ENCODE results near the gene DUSP11.
"Not testable (repeated sequence)": the region's sequence is repeated elsewhere in the genome, so short reads cannot be mapped to it uniquely, and the experiment has no call there.

DUSP11 gene

DNA sequence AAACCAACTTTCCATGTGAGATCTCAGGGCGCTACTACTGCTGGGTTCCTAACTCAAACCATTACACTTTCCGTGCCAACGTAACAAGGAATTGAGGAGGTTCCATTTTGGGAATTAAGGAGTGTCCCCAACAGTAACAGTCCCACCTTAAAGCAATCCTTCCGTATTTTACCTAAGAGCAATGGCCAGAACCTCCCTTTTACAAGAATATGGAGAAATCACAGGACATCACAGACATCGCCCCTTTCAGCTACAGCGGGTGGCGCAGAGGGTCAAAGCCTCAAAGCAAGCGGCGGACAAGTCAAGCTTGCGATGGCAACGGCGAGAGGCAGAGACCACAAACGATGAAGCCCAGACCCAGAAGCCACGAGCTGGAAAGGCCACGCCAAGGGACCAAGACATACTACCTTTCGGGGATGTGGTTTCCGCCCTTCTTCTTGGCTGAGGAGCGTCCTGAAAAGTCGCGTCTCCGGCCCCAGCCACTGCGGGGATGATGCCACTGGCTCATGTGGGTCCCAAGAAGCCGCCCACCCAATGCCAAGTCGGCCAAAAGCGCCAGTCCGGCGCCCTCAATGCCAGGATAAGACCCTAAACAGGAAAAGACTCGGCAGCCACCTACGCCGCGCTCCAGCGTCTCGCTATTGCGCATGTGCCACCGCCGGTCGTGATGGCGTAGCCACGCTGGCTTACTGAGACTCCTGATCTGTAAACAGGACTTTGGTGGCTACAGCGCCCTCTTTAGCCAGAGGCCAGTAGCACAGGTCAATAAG lies at the start of gene DUSP11:
TSS of gene DUSP11 (minus strand) at position 637 of the 770 bp plus-strand sequence. CDS start at position 508, 129 bp downstream.
- DNase-seq = peak; percentile 52 to 98 (median 89)

DNA sequence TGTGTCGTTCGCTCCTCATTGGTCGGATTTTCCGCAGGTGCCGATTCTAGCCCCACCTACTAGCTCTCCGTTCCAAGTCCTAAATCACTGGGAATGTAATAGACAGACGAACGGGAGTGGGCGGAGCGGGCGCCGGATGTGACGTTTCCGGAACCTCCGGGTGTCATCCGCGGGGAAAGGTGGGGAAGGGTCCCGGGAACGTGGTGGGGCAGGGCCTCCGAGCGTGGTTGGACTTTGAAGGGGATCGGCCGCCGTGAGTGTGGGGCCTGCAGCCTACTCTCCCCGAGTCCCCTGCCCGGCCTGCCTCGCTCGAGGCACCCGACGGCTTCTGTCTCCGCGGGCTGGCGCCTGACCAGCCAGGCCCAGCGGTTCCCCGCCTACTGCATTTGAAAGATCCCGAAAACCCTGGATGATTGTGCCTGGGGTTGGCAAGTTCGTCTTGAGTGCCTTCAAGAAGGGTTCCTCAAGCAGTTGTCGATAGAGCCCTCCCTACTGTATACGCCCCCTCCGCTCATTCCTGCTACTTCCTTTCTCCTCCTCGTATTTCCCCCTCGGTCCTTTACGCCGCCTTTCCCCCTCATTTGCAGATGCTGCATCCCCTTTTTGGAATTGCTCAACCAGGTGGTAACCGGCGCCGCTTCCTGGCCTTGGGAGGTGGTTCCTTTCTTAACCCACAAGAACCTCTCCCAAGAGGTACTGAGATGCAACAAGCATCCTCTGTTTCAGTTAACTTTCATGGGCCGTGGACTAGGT lies 49.1 kb upstream of the DUSP11 start, which contains the start of gene STAMBP:
TSS of gene STAMBP (plus strand) at position 144 of the 753 bp plus-strand sequence. CDS start 1,896 bp downstream, outside the sequence.
- peak; percentile 52 to 98 (median 91) for DNase-seq

DNA sequence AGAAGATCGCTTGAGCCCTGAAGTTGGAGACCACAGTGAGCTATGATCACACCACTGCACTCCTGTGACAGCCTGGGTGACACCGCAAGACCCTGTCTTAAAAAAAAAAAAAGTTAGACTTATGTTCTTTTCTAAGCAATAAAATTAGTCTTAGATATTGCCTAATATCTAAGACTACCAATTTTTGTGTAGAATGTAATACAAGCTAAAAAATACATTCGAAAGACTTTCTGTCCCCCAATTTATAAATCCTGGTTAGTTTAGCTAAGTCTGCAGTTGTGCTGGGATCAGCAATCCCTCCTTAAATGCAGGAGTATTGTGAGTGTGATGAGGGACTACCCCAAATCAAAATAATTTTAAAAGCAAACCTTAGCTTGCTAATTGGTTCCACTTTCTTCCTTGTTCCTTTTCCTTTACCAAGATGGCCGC lies 48.5 kb upstream of the DUSP11 start:
- no peak for DNase-seq

DNA sequence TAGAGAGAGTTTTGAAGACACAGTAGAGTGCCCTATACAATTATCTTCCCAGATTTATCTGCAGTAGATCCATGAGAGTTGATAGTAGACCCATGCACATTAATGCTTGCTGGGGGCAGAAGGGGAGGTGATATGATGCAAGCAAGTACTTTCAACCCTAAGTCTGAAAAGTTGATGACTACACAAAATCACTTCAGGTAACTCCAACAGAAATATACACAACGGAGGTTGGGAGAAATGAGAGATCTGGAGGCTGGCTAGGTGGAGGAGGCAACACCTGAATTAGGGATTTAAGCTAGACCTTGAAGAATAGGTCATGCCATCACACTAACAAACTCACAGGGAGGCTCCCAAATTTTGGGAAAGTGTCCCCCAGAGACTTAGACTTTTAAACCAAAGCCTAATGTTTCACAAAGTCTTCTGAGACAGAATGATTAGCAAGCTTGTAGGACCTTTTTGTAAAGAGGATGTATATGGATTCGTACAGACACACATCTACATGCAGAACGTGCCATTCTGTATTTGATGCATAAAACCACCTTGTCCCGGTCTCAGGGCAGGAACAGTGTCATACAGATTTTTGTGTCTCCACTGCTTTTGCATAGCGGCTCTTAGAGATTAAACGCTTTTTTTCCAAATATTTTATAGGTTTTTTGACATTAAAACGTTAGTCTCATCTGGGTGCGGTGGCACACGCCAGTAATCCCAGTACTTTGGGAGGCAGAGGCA lies 47.9 kb upstream of the DUSP11 start:
- DNase-seq = no peak

DNA sequence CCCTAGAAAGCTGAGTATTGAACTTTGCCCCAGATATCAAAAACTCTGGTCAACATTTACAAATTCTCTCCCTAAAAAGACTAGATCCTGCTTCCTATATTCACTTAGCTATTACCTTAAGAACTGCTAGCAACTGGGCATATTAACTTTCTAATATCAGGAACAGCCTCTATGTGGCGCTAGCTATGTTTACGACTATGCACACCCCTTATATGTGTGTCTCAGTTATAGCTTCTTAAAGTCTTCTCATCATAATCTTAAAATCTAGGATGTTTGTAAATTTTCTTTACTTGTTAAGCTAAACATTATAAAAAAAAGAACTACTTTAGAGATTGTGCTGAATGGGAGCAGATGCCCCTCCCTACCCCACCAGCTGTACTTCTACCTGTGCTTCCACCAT lies 47.1 kb upstream of the DUSP11 start:
- DNase-seq = no peak

DNA sequence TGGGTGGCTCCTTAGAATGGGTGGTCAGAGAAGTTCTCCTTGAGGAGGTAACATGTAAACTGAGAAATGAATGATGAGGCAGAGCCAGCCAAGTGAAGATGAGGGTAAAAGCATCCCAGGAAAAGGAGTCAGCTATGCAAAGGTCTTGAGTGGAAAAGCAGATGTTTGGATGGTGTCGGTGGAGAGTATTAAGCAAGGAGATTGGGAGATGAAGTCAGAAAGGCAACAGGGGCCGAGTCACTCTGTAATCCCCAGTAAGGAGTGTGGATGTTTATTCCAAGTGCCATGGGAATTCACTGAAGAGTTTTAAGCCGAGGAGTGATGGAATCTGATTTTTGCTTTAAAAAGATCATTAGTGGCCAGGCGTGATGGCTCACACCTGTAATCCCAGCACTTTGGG lies 45.5 kb upstream of the DUSP11 start:
- no peak for DNase-seq

DNA sequence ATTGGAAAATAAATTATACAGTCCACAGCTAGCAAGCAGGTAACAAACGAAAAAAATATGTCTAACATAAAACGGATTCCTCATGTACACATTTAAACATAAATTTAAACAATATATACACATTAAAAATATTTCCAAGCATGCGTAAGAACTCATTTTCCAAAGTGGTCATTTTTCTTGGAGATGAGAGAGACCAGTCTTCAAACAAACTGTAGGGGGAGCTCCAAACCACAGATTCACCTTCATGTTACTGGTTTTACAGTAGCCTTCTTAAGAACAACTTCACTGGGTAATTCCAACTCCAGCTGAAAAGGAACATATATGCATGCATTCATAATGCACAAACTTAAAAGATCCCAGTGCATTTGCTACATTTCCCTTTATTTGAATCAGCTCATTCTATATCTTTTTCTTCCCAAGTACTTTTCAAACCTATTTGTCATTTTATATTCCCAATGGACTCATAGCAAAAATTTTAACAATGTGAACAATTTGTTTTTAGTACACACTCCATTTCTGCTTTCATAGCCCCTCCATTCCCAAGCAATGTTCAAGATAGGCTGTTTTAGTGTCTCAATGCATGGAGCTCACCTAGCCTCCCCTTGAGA lies 44.1 kb upstream of the DUSP11 start:
- DNase-seq = peak in 10 of 51 donors; percentile 4 to 63 (median 15)

DNA sequence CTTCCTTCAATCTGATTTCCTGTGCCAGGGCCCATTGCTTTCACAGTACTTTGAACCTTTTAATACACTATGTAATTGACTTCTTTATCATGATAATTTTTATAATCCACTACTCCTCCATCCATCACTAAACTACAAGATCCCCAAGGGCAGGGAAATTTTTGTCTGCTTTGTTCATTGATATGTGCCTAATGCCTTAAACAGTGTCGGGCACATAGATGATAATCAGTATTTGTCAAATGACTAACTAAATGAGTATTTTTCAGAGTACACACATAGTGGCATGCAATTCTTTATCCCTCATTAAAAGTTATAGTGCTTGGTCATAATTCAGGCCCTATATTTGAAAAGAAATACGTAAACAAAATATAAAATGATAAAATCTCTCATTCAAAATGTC lies 43.5 kb upstream of the DUSP11 start:
- DNase-seq = no peak

DNA sequence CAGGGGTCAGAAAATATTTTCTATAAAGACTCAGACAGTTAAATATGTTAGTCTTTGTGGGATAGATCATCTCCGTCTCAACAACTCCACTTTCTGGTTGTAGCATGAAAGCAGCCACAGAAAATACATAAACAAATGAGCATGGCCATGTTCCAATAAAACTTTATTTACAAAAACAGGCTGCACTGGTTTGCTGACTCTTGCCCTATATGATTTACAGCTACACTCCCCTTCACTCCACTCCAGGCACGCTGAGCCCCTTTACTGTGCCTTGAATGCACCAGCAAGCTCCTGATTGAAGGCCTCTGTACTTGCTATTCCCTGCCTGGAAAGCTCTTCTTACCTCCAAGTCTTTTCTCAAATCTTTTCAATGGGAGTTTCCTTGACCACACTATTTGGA lies 43.1 kb upstream of the DUSP11 start:
- no peak for DNase-seq

DNA sequence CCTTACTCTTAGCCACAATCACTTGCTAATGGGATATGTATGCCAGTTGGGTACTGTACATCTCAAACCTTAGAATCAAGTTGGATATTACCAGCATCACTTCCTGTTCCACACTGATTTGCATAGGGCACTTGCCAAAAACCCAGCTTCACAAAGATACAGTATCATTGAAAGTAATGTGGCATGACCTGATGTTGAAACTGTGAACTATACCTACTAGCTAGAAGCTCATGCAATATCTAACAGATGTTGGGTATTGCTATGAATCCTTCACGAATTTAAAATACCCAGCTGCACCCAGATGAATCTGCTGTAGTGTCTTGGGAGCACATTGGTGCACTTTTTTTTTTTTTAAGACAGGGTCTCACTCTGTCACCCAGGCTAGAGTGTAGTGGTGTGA lies 42.4 kb upstream of the DUSP11 start:
- DNase-seq = no peak

DNA sequence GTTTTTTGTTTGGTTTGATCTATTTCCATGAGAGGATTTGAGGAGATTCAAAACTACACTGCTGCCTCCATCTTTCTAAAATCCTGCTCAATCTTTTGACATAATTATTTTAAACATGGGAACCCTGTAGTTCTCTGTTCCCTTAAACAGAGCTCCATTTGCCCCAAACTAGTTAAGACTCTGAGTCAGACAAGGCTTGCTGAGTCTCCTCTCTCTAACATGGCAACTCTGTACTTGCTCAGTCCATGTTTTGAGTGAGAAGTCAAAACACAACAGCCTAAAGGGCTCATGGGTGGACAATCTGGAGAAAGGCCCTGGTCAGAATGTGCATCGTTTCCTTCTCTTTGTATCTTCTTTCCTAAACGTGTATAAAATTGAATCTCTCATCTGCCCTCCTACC lies 41.8 kb upstream of the DUSP11 start:
- DNase-seq = no peak

DNA sequence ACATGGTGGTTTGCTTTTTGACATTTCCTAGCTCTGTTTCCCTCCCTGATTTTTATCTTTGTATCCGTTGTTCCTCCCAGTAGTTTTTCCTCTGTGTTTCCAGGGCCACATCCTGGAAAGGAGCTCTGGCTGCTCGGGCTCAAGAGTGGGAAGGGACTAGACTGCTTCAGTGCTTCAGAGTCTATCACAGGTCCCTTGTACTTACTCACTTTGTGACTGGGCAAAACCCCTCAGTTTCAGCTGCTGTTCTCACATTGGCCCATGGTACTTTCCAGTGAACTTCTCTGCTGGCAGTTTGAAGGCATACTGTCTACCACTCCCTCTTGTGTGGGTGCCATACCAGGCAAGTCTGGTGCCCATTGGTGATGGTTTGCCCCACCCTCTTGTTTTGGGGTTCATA lies 41.3 kb upstream of the DUSP11 start:
- DNase-seq = no peak

DNA sequence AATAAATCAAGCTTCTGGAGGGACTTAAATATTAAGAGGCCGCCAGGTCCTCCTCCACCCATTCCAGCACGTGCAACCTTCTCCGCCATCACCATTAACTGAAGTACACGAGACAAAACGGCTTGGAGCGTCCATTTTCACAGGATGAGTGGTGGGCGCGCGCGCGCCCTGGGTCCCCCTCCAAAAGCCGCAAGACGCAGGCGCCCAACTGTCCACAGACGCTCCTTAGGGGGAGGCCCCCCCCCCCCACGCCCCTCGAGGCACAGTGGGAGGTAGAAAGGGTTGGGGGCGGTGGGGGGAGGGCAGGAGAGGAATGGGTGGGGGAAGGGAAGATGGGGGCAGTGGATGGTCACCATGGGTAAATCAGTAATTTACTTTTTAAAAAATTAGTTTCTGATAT lies 38.4 kb upstream of the DUSP11 start:
- no peak for DNase-seq

DNA sequence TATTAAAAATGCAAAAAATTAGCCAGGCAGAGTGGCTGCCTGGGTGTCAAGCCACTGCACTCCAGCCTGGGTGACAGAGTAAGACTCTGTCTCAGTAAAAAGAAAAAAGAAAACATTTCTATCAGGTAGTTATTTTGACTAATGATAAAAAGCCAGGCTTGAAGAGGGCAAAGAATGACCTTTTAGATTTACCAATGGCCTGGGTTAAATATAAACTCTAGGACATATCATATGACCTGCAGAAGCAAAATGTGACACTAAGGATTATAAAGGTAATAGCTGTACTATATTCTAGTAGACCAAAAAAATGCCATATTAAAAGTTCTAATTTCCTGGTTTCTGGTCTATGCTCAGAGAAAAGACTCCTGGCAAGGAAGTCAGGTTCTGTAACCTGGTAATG lies 32.7 kb upstream of the DUSP11 start:
- no peak for DNase-seq

DNA sequence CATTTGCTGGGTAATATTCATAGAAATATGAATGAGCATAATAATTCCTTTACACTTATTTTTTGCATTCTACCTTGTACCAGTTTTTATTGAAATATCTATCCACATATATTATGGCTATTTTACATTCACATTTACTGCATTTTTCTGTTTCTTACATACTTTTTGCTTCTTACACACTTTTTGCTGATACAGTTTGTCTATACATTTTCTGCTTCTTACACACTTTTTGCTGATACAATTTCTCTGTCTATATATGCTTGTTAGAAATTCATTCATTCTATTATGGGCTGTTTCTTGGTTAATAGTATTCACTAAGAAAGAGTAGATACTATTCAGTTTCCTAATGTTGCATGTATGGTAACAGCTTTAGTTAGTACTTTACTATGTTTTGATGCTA lies 32.0 kb upstream of the DUSP11 start:
- DNase-seq = no peak

DNA sequence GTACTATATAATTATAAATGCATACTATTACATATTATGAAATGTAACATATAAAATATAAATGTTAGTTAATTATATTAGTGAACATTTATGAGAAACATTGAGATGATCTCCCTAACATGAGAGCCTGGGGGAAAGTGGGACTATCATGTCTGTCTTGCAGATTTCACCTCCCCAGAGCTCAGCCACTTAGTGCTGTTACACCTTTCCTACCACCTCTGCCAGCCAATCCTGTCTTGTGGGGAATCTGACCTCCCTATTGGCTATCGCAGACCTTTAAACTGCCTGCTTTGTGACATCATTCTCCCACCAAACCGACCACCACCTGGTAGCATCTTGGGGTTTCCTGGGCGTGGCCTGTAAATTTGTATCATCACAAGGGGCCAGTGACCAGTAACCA lies 4.0 kb upstream of the DUSP11 start, which contains the start of gene C2orf78:
TSS of gene C2orf78 (plus strand) at position 301 of the 400 bp plus-strand sequence. CDS start 127 bp downstream, outside the sequence.
- not testable (repeated sequence) for DNase-seq

DNA sequence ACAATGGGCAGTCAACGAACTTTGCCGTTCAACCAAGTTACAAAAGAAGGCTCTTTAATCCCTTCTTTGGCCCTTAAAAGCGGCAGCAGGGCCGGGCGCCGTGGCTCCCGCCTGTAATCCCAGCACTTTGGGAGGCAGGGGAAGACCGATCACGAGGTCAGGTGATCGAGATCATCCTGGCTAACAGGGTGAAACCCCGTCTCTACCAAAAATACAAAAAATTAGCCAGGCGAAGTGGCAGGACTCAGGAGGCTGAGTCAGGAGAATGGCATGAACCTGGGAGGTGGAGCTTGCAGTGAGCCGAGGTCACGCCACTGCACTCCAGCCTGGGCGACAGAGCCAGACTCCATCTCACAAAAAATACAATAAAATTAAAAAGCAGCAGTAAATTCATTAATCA lies 3.5 kb upstream of the DUSP11 start:
- not testable (repeated sequence) for DNase-seq

DNA sequence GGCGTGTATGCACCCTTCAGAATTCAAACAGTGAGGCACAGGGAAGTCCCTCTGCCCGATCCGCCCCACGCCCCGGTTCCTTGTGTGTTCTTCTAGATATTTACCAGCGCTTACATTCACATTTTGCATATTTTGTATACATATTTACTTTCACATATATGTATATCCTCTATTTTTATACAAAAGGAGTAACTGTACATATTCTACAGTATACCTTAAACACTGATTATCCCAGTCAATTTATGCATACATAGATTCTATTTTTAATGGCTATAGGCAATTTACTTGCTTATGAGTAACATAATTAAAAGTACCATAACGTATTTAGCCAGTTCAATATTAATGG lies 307 bp upstream of the DUSP11 start:
- DNase-seq = no peak

DNA sequence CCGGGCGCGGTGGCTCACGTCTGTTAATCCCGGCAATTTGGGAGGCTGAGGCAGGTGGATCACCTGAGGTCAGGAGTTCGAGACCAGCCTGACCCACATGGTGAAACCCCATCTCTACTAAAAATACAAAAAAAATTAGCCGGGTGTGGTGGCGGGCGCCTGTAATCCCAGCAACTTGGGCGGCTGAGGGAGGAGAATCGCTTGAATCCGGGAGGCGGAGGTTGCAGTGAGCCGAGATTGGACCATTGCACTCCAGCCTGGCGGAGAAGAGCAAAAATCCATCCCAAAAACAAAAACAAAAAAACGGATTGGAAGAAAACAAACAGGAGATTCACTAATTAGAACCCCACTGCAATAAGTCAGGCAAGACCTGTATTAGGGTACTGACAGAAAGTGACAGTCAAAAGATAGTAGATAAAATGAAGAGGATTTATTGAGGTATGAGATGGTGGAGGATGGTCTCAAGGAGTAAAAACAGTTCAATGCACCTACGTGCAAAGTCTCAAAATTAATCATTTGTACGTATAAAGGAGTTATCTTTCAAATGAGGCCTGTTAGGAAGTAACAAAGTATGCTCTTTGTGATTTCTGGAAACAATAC lies 936 bp downstream of the DUSP11 start:
- not testable (repeated sequence) for DNase-seq

DNA sequence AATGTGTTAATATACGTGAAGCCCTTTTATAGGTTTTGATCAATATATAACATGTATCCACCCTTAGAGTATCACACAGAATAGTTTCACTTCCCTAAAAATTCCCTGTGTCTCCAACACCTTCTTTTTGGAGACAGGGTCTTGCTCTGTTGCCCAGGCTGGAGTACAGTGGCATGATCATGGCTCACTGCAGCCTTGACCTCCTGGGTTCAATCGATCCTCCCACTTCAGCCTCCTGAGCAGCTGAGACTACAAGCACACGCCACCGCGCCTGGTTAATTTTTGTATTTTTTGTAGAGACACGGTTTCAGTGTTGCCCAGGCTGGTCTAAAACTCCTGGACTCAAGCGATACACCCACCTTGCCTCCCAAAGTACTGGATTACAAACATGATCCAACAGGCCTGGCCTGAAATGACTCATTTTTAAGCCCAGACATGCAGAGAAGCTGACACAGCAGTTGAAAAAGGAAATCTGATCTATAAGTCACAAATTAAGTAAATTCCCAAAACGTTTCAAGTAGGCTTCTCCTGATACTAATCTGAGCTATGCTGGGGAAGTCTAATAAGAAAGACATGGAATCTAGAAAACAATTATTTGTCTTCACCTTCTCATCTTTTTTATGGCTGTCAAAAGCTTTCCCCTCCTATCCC lies 2.9 kb downstream of the DUSP11 start:
- DNase-seq = no peak

DNA sequence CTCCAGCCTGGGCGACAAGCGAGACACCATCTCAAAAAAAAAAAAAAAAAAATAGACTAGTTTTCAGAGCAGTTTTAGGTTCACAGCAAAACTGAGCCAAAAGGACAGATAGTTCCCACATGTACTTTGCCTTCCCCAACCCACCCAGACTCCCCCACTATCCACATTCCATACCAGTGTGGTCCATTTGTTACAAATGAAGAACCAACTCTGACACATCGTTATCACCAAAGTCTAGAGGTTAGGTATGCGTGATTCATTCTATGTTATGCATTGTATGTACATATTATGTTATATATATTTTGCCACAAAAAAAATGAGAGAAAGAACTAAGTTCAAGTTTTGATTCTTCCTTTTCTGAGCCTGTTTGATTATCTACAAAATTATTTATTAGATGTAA lies 3.5 kb downstream of the DUSP11 start:
- no peak for DNase-seq
